Tibial artery (tissue), 4 donors: ENCODE results near the gene SH3D19.
A peak's percentile ranks its signal among the peaks of the same experiment; 100 is the strongest.

Experiments
- DNase-seq, 2 donors: peaks; one replicate each; pipeline ENCODE4 v3.0.0-alpha.2; 2019
- H3K27ac ChIP-seq, 2 donors: fragments of 200-600 bp; sonication (generic) in 1 of 2; 1 replicate in 1 of 2; 2 replicates in 1 of 2; pipeline ENCODE4 v1.5.1; 2018 to 2019; ENCODE audit warnings: mild to moderate bottlenecking in 1 of 2
- H3K27me3 ChIP-seq, 2 donors: fragments of 200-600 bp; sonication (generic) in 1 of 2; one replicate each; pipeline versions ENCODE4 v1.5.1 to v1.6.0; 2016 to 2019
- H3K36me3 ChIP-seq, 3 donors: fragments of 200-600 bp; sonication (generic) in 2 of 3; one replicate each; pipeline ENCODE4 v1.5.1; 2016 to 2019; ENCODE audit warnings: mild to moderate bottlenecking in 2 of 3
- H3K4me1 ChIP-seq, 4 donors: fragments of 200-600 bp; sonication (generic) in 2 of 4; 1 replicate in 3 of 4; 2 replicates in 1 of 4; pipeline ENCODE4 v1.5.1; 2016 to 2019
- H3K4me3 ChIP-seq, 2 donors: fragments of 200-600 bp; sonication (generic) in 1 of 2; 1 replicate in 1 of 2; 2 replicates in 1 of 2; pipeline ENCODE4 v1.5.1; 2018 to 2019; ENCODE audit warnings: mild to moderate bottlenecking in 2 of 2
- H3K9me3 ChIP-seq, 3 donors: fragments of 200-600 bp; sonication (generic) in 1 of 3; one replicate each; pipeline ENCODE4 v1.5.1; 2016 to 2019
- CTCF ChIP-seq, 2 experiments: fragments of 200-600 bp in 1 of 2; fragments of 450-650 bp in 1 of 2; IDR thresholded peaks; one replicate each; pipeline ENCODE4 v1.5.1; 2017 to 2019; ENCODE audit warnings: antibody characterized with exemption in 2 of 2, mild to moderate bottlenecking in 1 of 2, moderate library complexity in 1 of 2
- intact Hi-C: fragments of 100-400 bp; cut with DNase I; formaldehyde crosslinking; loops from one replicate; pipeline ENCODE4 v1.15.0; 2023; ENCODE audit warnings: low total_unique reads

Gene SH3D19

GRCh38 chr4:151340751-151341385 is 15.5 kb upstream of the SH3D19 start:
- no peak overlapping the region for H3K4me3 ChIP-seq
- no peaks in the 10 kb centered on the region for H3K27me3 ChIP-seq
- no peaks in the 10 kb centered on the region for H3K4me1 ChIP-seq
- H3K36me3 ChIP-seq = no peaks in the 10 kb centered on the region
- TF ChIP-seq CTCF (IDR thresholded peaks at IDR 0.05) = no peak
- no peak for DNase-seq
- no peaks in the 10 kb centered on the region for H3K9me3 ChIP-seq
- no peak overlapping the region for H3K27ac ChIP-seq
- intact Hi-C loops = no loop called here

DNA sequence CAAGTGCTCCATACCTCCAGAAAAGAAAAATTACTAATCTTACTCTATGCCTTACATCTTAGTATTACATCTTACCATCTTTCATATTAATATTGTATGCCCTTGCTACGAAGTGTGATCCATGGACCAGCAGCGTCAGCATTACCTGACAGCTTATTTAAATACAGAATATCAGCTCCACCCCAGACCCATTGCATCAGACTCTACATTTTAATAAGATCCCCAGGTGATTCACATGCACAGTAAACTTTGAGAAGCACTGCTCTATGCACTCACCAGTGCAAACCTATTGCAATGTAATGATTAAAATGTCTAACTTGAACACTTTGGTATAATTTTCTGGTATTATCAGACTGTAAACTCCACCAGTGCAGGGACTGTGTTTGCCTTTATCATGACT is 14.1 kb upstream of the SH3D19 start:
- no peak for DNase-seq
- Histone ChIP-seq H3K9me3 (no peaks in the 10 kb centered on the region), H3K4me1 (no peaks in the 10 kb centered on the region), H3K4me3 (no peak overlapping the region), H3K27me3 (no peaks in the 10 kb centered on the region), H3K27ac (no peak overlapping the region), H3K36me3 (no peaks in the 10 kb centered on the region)
- intact Hi-C loops = no loop called here
- TF ChIP-seq CTCF (IDR thresholded peaks at IDR 0.05) = no peak

- no peak for TF ChIP-seq CTCF (IDR thresholded peaks at IDR 0.05)
- Histone ChIP-seq H3K36me3 (no peaks in the 10 kb centered on the region), H3K27ac (no peak overlapping the region), H3K9me3 (no peaks in the 10 kb centered on the region), H3K4me3 (no peak overlapping the region), H3K4me1 (no peaks in the 10 kb centered on the region), H3K27me3 (no peaks in the 10 kb centered on the region)
- no peak for DNase-seq
- intact Hi-C loops = no loop called here
These were observed 6.1 kb upstream of the SH3D19 start for GRCh38 chr4:151331276-151332042.

GRCh38 chr4:151329217-151330007 is 4.0 kb upstream of the SH3D19 start:
- H3K27me3 ChIP-seq = no peaks in the 10 kb centered on the region
- intact Hi-C loops = loop anchor here (10.0 kb wide), 1 partner anchor 105 kb away; no protein-coding TSS in a partner anchor
- H3K27ac ChIP-seq = no peak overlapping the region
- no peaks in the 10 kb centered on the region for H3K9me3 ChIP-seq
- H3K36me3 ChIP-seq = no peaks in the 10 kb centered on the region
- H3K4me3 ChIP-seq = no peak overlapping the region
- TF ChIP-seq CTCF (IDR thresholded peaks at IDR 0.05) = no peak
- DNase-seq = no peak
- H3K4me1 ChIP-seq = peaks cover 0 to 4% (median 1%) of the 10 kb centered on the region in 4 donors

DNA sequence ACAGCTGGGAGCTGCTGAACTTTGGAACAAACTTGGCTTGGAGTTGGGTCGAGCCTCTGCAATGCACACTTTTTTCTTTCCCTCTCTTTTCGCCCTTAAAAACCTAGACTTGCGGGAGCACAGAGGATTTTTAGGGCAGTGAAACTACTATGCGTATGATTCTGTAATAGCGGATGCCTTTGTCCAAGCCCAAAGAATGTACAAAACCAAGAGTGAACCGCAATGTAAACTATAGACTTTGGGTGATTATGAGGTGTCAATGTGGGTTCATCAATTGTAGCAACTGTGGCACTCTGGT is 493 bp upstream of the SH3D19 start:
- H3K36me3 ChIP-seq = no peaks in the 10 kb centered on the region
- no peaks in the 10 kb centered on the region for H3K9me3 ChIP-seq
- TF ChIP-seq CTCF (IDR thresholded peaks at IDR 0.05) = no peak
- peak overlapping the region; percentile 76 to 98 for H3K4me3 ChIP-seq
- DNase-seq = no peak
- H3K27ac ChIP-seq = peak overlapping the region; percentile 92 to 97
- intact Hi-C loops = loop anchor here (10.0 kb wide), 1 partner anchor 101 kb away; no protein-coding TSS in a partner anchor
- H3K4me1 ChIP-seq = peaks cover 0 to 37% (median 24%) of the 10 kb centered on the region in 4 donors
- H3K27me3 ChIP-seq = no peaks in the 10 kb centered on the region
